Activated CD8-positive, alpha-beta memory T cell treated with anti-CD3 and anti-CD28 coated beads for 36 hours (primary cell): ENCODE results near the gene TNFSF15. TPM values are rescaled to one million over a fixed set of nuclear protein-coding genes. Genes with fewer than 3 reads are reported as not detected.
"Not testable (repeated sequence)": the region's sequence is repeated elsewhere in the genome, so short reads cannot be mapped to it uniquely, and the experiment has no call there.

Experiments
- CTCF ChIA-PET: fragments of 350-600 bp; sonication (Branson Sonifier 250); formaldehyde crosslinking; loops from one replicate; lab custom pipeline; 2021; ENCODE audit warnings: antibody characterized with exemption; lab: Charles Lee
- POLR2A ChIA-PET: fragments of 350-600 bp; sonication (Branson Sonifier 250); formaldehyde crosslinking; loops from one replicate; lab custom pipeline; 2021; ENCODE audit warnings: antibody characterized with exemption; lab: Charles Lee
- total RNA-seq, 2 experiments: library from RNA; stranded (reverse); gene quantifications; one replicate each; pipeline ENCODE4 v1.2.3, GENCODE V29; 2021

TNFSF15 gene
- total RNA-seq, 2 experiments from 2014 or later: 0.23 to 0.29 TPM

DNA sequence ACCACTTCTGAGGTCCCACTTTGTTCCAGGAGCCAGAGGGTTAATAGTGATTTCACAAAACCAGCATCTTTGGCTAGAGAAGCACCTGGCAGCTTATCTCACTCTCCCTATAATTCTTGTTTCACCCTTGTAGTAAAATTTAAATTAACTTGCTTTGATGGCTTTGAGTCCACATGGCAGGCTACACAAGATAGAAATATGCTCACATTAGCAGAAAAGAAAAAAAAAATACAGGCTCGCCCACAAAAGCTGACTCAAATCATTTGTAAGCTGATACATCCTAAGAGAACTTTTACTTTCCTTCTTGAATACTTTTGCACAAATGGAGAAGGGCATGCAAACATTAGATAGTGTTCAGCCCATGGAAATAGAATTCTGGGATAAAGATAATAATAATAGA, 36.2 kb downstream of the TNFSF15 start:
- CTCF ChIA-PET: interaction anchor here (0.8 kb wide), 1 partner anchor 36 kb away, joined by 3 read pairs; the partner anchor contains the start of gene TNFSF15
- POLR2A ChIA-PET: no interaction called here

DNA sequence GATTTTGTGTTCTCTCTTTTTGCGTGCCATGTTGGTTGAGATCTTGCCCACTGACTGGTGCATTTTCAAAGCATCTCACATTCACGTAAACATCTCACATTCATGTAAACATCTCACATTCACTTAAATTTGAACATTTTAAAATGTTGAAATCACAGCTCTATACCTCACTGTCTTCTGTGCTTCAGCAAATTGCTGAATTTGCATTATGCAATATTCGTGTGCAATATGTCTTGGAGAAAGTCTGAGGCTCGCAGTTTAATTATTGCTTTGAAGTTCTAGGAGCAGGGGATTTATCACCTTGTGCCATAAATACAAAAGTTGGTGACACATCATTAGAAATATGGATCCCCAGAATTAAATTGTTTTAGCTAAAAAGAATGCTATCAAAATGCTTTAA, 42.6 kb downstream of the TNFSF15 start:
- ChIA-PET CTCF (no interaction called here), POLR2A (interaction anchor here (0.5 kb wide), 1 partner anchor 258 kb away, joined by 3 read pairs; no protein-coding TSS in a partner anchor)

DNA sequence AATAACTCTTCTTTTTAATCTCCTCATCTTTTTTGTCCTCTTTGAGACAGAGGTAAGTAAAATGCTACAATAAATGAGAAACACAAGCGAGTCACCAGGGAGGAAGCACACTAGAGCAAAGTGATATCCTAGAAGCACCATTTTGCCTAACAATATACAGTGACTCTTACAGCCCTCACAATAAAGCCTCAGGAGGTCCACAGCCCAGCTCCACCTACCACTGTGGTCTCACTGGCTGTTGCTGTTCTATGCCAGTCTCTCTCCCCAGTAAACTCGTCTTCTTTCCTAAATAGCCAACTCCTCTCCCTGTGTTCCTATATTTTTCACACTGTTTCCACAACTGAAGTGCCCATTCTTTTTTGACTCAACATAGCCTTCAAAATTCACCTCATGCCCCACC, 44.3 kb downstream of the TNFSF15 start:
- POLR2A ChIA-PET: no interaction called here
- CTCF ChIA-PET: no interaction called here

DNA sequence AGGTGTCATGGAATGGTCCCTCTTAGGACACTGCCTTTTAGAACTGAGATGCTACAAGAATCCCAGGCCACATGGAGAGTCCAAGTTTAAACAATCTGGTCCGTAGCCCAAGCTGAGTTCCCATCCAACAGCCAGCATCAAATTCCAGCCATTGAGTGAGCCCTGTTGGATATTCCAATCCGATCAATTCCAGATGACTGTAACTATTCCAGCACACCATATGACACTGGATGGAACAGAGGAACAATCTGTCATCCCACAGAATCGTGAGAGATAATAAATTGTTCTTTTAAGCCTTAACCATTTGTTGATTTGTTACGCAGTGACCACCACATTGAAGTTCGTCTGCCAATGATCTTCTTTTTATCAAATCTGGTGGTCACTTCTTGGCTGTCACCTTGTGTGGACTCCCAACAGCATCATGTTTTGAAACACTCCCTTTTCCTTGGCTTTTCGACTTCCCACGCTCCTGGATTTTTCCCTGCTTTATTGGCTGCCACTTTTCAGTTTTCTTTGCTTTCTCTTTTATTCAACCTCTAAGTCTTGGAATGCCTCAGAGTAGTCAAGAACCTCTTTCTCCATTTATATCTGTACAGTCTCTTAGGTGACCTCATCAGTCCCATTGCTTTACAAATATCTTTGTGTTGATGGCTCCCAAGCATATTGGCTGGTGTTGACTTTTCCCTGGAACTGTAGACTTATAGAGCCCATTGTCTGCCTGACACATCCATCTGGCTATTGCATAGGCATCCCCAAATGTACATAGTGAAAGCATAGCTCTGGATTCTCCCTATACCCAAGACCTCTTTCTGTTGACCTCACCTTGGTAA, 46.1 kb downstream of the TNFSF15 start:
- ChIA-PET POLR2A (no interaction called here), CTCF (interaction anchor here (0.8 to 1.4 kb wide), 2 partner anchors 78 to 256 kb away, joined by 3 to 5 read pairs; partner anchors contain the start of gene TEX48)

DNA sequence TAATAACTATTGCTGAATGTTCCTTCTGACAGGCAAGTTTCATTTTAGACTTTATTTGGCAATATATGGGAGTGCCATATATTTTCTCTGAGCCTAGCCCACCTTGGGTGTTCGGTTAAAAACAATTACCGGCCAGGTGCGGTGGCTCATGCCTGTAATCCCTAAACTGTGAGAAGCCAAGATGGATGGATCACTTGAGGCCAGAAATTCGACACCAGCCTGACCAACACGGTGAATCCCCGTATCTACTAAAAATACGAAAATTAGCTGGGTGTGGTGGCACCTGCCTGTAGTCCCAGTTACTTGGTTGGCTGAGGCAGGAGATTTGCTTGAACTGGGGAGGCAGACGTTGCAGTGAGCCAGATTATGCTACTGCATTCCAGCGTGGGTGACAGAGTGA, 47.9 kb downstream of the TNFSF15 start:
- CTCF ChIA-PET: interaction anchor here (0.9 to 1.4 kb wide), 2 partner anchors 15 to 257 kb away, joined by 3 to 4 read pairs; no protein-coding TSS in a partner anchor
- POLR2A ChIA-PET: no interaction called here

DNA sequence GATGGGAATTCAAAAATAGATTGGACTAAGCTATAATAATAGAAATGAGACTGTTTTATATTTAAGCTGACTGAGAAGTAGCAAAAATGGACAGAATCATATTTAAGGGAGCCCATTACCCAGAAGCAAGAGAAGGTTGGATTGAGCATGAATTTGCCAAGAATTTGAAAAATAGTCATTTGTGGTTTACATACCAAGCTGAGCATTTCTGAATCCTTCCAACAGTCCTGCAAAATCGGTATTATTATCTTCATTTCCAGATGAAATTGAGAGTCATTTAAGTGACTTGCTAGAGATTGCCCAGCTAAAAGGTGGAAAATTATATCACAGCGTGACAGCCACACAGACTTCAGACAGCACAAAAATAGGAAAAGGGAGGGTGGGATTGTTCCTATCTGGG, 48.4 kb downstream of the TNFSF15 start:
- POLR2A ChIA-PET: no interaction called here
- CTCF ChIA-PET: interaction anchor here (0.9 to 1.4 kb wide), 2 partner anchors 14 to 257 kb away, joined by 3 to 4 read pairs; no protein-coding TSS in a partner anchor

DNA sequence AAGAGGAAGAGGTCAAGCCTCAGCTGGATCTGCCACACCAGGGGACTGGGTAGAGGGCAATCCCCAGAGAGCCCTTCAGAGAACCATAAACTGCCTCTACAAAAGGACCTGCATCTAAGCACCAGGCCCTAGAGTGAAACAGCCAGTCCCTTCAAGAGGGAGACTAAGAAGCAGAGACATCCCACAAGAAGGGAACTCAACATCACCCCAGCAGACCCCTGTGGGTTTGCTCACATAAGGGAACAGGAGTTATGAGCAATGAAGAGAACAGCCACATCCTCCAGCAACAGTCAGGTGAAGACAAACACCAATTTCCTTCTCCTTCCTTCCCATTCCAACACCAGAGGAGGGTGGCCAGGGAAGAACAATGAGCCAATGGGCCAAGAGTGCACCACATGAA, 48.9 kb downstream of the TNFSF15 start:
- CTCF ChIA-PET: interaction anchor here (0.9 to 1.4 kb wide), 2 partner anchors 14 to 258 kb away, joined by 3 to 4 read pairs; no protein-coding TSS in a partner anchor
- POLR2A ChIA-PET: no interaction called here

DNA sequence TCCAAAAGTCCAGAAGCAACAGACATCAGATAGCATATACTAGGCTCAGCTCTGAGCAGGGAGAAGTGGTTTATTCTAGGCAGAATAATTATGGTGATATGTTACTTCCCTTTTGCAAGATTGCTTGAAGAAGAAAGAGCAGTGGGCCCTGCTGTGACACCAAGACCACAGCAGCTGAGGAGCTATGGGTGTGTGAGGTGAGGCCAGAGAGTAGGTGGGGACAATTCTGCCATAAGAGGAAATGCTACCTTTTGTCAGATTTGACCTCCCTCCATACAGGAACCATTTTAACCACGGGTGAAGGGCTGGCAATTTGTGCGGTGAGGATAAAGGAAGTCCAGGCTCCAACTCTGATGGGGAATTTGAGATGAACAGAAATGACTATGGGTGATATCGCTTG, 51.3 kb downstream of the TNFSF15 start:
- ChIA-PET CTCF (interaction anchor here (0.5 kb wide), 1 partner anchor 68 kb away, joined by 3 read pairs; no protein-coding TSS in a partner anchor), POLR2A (no interaction called here)

DNA sequence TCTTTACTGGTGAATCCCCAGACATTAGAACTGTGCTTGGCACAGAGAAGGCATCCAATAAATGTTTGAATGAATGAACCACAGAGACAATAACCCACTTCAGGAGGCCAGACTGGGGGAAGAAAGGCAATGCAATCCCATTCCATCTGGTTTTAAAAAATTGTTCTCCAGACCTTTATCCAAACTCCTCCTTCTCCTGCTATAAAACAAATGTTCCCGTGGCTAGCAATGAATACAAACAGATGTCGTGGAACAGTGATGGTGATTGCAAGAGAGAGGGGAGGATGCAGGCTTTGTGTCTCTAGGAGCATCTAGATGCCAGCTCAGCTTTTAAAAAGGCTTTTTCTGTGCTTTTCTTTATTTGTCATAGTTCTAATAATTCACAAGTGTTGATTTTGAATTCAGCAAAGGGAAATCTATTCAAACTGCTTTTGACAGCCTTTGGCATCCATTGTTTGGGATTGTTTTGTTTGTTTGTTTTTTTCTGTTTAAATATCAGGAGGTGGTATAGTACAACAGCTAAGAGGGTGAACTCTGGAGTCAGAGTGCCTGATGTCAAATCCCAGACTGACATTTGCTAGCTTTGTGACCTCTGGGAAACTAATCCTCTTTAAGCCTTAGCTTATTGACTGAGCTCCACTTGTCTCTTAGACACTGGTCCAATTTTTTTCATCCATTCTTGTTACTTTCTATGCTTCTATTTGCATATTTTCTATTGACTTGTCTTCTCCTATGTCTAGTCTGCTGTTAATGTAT, 59.1 kb downstream of the TNFSF15 start:
- ChIA-PET CTCF (no interaction called here), POLR2A (no interaction called here)

DNA sequence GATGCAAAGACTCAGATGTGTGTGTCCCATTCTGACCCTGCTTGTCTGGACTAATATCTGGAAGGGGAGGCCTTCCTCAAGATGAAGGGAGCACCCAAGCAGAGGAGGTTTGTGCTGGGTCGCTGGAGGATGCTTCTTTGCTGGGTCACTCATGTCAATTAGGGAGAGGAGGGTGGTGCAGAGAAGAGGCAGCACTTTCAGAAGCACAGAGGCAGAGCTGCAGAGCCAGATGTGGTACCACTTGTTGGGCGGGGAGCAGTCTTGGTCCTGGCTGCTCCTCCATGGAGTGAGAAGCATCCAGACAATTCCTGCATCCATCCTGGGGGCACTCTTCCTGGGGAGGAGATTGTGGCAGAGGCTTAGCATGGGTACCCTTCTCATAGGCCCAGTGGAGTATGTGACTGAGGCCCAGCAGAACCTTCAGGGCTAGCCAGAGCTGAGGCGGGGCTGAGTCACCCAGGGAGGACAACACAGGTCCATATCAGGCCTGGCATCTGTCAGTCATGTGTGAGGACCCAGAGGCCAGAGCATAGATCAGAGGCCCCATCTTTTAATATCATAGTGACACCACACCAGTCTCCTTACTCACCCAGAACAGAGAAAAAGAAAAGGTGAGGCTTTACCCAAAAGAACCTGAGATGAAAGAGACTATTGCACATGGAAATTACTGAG, 59.8 kb downstream of the TNFSF15 start:
- ChIA-PET CTCF (no interaction called here), POLR2A (no interaction called here)

DNA sequence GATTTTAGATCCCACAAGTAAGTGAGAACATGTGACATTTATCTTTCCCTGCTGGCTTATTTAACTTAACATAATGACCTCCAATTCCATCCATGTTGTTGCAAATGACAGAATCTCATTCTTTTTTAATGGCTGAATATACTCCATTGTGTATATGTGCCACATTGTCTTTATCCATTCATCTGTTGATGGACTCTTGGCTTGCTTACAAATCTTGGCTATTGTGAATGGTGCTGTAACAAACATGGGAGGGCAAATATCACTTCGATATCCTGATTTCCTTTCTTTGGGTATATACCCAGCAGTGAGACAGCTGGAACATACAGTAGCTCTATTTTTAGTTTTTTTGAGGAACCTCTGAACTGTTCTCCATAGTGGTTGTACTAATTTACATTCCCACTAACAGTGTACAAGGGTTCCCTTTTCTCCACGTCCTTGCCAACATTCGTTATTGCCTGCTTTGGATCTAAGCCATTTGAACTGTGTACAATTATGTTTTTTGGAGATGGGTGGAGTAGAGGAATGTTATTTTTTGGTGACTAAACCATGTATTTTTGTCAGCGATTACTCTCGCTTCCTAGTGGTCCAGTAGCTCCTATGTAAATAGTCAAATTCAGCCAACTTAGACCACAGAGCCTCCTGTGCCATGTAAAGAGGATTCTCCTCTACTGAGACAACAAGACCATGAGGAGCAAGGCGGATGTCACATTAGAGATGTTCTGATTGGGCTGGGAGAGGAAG, 60.6 kb downstream of the TNFSF15 start:
- POLR2A ChIA-PET: no interaction called here
- CTCF ChIA-PET: no interaction called here

DNA sequence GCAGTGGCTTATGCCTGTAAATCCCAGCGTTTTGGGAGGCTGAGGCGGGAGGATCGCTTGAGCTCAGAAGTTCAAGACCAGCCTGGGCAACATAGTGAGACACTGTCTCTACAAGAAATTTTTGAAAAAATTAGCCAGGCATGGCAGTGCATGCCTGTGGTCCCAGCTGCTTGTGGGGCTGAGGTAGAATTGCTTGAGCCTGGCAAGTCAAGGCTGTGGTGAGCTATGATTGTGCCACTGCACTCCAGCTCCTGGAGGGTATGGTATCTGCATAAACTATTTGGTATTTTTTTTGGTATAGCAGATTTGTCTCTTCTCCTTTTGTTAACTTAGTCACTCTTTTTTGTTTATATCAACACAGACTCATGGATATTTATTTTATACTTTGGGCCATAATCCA, 62.4 kb downstream of the TNFSF15 start:
- ChIA-PET POLR2A (interaction anchor here (0.6 kb wide), 1 partner anchor 402 kb away, joined by 3 read pairs; no protein-coding TSS in a partner anchor), CTCF (interaction anchor here (0.9 to 1.6 kb wide), 5 partner anchors 14 to 271 kb away, joined by 3 to 7 read pairs (median 3); no protein-coding TSS in a partner anchor)

DNA sequence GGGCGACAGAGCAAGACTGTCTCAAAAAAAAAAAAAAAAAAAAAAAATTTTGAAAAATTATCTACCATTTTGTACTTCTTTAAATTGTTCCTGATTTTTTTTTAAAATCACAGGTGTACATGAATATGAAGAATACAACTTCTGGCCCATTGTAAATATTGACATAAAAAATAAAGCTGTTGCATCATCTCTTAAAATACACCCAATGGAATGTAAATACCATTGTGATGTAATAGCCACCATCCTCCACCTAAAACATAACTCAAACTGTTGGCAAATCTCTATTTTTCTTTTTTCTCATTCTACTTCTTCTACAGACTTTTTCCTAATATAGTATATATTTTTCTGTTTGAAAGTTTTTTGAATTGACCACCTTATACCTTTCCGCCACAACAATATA, 62.9 kb downstream of the TNFSF15 start:
- POLR2A ChIA-PET: no interaction called here
- CTCF ChIA-PET: interaction anchor here (0.9 to 1.6 kb wide), 4 partner anchors 14 to 164 kb away, joined by 3 to 7 read pairs (median 4); no protein-coding TSS in a partner anchor

DNA sequence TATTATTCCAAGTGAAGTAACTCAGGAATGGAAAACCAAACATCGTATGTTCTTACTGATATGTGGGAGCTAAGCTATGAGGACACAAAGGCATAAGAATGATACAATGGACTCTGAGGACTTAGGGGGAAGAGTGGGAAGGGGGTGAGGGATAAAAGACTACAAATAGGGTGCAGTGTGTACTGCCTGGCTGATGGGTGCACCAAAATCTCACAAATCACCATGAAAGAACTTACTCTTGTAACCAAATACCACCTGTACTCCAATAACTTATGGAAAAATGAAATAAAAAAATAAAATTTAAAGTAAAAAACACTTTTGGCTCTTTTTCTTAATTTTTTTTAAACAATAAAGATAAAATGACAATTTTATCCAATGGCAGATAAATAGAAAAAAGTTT, 64.3 kb downstream of the TNFSF15 start:
- POLR2A ChIA-PET: not testable (repeated sequence)
- CTCF ChIA-PET: interaction anchor here (0.6 kb wide), 1 partner anchor 62 kb away, joined by 8 read pairs; no protein-coding TSS in a partner anchor

DNA sequence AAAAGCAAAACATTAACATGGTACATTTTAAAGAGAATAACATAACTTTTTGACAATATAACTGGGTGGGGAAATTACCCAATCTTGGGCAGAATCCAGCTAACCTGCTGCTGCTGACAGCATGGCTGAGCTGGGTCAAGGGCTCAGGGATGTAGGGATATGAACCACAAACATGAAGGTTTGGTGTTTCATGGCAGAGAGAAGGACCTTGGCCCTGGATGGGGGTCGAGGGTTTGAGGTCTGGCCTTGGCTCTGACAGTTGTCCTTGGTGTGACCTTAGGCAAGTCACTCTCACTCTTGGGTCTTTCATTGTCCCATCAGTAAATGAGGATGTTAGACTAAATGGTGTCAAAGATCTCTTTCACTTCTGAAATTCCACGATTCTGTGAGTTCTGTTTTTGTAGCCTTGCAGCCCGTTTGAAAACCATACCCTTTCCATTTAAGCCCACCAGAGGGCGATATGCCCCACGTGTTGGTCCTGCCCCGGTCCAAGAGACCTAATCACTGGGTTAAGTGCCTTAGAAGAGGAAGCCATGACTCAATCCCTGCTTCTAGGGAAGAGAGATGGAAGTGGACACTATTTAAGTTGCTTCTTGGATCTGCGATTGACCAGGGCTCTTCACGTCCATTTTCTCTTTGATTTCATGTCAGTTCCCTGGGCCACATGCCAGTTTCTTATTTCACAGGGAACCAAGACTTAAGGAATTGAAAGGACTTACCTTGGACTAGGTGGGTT, 67.1 kb downstream of the TNFSF15 start:
- ChIA-PET POLR2A (interaction anchor here (0.6 kb wide), 1 partner anchor 49 kb away, joined by 3 read pairs; no protein-coding TSS in a partner anchor), CTCF (interaction anchor here (0.9 to 3.9 kb wide), 6 partner anchors 57 to 276 kb away, joined by 4 to 27 read pairs (median 8); partner anchors contain the start of genes TEX48 and TNFSF15)

DNA sequence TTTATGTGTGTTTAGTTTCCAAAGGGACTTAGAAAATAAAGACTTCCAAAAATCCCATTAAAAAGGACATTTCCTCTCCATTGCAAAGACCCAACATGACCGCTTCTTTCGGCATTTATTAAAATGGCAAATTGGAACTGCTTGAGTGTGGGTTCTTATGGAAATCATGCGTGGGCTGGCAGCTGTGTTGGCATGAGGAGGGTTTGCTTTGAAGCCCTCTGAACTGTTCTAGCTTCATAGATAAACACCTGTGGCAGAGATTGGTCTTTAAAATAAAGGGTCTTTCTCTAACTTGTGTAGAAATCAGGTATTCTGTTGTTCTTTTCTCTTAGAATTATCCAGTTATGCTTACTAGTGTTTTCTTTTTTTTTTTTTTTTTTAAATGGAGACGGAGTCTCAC, 68.0 kb downstream of the TNFSF15 start:
- ChIA-PET CTCF (interaction anchor here (0.9 to 3.9 kb wide), 7 partner anchors 47 to 277 kb away, joined by 3 to 27 read pairs (median 4); partner anchors contain the start of gene TEX48), POLR2A (no interaction called here)

DNA sequence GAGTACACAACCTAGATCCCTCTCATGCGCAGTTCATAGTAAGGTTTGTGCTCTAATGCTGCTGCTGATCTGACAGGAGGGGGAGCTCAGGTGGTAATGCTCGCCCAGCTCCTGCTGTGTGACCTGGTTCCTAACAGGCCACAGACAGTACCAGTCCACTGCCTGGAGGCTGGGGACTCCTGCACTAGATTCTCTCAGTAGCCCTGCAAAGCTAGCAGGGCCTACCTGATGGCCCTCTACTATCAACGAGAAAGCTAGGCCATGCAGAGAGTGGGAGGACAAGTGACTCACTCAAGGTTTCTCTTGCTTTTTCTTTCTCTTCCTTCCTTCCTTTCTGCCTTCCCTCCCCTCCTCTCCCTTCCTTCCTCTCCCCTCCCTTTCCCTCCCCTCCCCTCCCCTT, 68.7 kb downstream of the TNFSF15 start:
- POLR2A ChIA-PET: no interaction called here
- CTCF ChIA-PET: interaction anchor here (0.6 to 3.9 kb wide), 6 partner anchors 46 to 277 kb away, joined by 3 to 27 read pairs (median 9); partner anchors contain the start of gene TEX48
